Liver (tissue), 9 donors: ENCODE results near the gene GNG2. TPM values are rescaled to one million over a fixed set of nuclear protein-coding genes. Genes with fewer than 3 reads are reported as not detected.

ENCODE experiments used
- DNase-seq: peaks from one replicate; pipeline ENCODE4 v3.0.0-alpha.2; 2017; ENCODE audit warnings: low spot score
- H3K27ac ChIP-seq, 2 donors: one replicate each; pipeline ENCODE4 v1.7.0; 2013; ENCODE audit warnings: inconsistent platforms in 2 of 2, low read length in 2 of 2, control low read depth in 1 of 2, low read depth in 1 of 2, mild to moderate bottlenecking in 1 of 2
- H3K27me3 ChIP-seq, 4 donors: one replicate each; pipeline versions ENCODE4 v1.6.1 to v1.7.0; 2013; ENCODE audit warnings: low read length in 3 of 4, inconsistent platforms in 1 of 4, mild to moderate bottlenecking in 1 of 4, moderate library complexity in 1 of 4; ENCODE audit not compliant: control insufficient read depth in 4 of 4, insufficient read depth in 4 of 4
- H3K36me3 ChIP-seq, 4 donors: one replicate each; pipeline versions ENCODE4 v1.6.1 to v1.7.0; 2013; ENCODE audit warnings: low read length in 3 of 4, mild to moderate bottlenecking in 3 of 4, low read depth in 1 of 4, moderate library complexity in 1 of 4; ENCODE audit not compliant: control insufficient read depth in 4 of 4, insufficient read depth in 3 of 4
- H3K4me1 ChIP-seq, 4 donors: one replicate each; pipeline versions ENCODE4 v1.6.1 to v1.7.0; 2013; ENCODE audit warnings: low read length in 3 of 4, mild to moderate bottlenecking in 3 of 4, moderate library complexity in 1 of 4; ENCODE audit not compliant: control insufficient read depth in 4 of 4, insufficient read depth in 4 of 4
- H3K4me3 ChIP-seq, 3 donors: one replicate each; pipeline versions ENCODE4 v1.6.1 to v1.7.0; 2013; ENCODE audit warnings: low read length in 3 of 3, control low read depth in 1 of 3, low read depth in 1 of 3, mild to moderate bottlenecking in 1 of 3
- H3K9ac ChIP-seq, 2 donors: one replicate each; pipeline ENCODE4 v1.7.0; 2013; ENCODE audit warnings: low read length in 2 of 2, mild to moderate bottlenecking in 2 of 2, moderate library complexity in 2 of 2, control low read depth in 1 of 2, low read depth in 1 of 2
- H3K9me3 ChIP-seq, 4 donors: one replicate each; pipeline versions ENCODE4 v1.6.1 to v1.7.0; 2013; ENCODE audit warnings: low read length in 3 of 4; ENCODE audit not compliant: control insufficient read depth in 4 of 4
- EGR1 ChIP-seq, 2 donors: IDR thresholded peaks; 2 replicates each; pipeline ENCODE4 v1.6.1; 2016 to 2018; ENCODE audit warnings: antibody characterized with exemption in 2 of 2, low read depth in 2 of 2
- FOXA2 ChIP-seq: IDR thresholded peaks from 2 replicates; pipeline ENCODE4 v1.6.1; 2016; ENCODE audit warnings: antibody characterized with exemption
- GABPA ChIP-seq, 2 donors: IDR thresholded peaks in 1 of 2; conservative IDR thresholded peaks in 1 of 2; 2 replicates each; pipeline ENCODE4 v1.6.1; 2016; ENCODE audit warnings: antibody characterized with exemption in 2 of 2, mild to moderate bottlenecking in 1 of 2, moderate library complexity in 1 of 2
- HNF4G ChIP-seq: IDR thresholded peaks from 2 replicates; pipeline ENCODE4 v1.6.1; 2016; ENCODE audit warnings: antibody characterized with exemption
- JUND ChIP-seq, 2 donors: IDR thresholded peaks; 2 replicates each; pipeline ENCODE4 v1.6.1; 2016; ENCODE audit warnings: antibody characterized with exemption in 2 of 2
- MAX ChIP-seq: IDR thresholded peaks from 2 replicates; pipeline ENCODE4 v1.6.1; 2016; ENCODE audit warnings: antibody characterized with exemption
- RAD21 ChIP-seq, 2 donors: IDR thresholded peaks; 2 replicates each; pipeline ENCODE4 v1.6.1; 2016; ENCODE audit warnings: antibody characterized with exemption in 2 of 2, mild to moderate bottlenecking in 2 of 2
- RXRA ChIP-seq, 2 donors: IDR thresholded peaks; 2 replicates each; pipeline ENCODE4 v1.6.1; 2017 to 2018; ENCODE audit warnings: antibody characterized with exemption in 2 of 2, mild to moderate bottlenecking in 1 of 2
- SP1 ChIP-seq: IDR thresholded peaks from 2 replicates; pipeline ENCODE4 v1.6.1; 2018; ENCODE audit warnings: antibody characterized with exemption, mild to moderate bottlenecking
- TAF1 ChIP-seq: conservative IDR thresholded peaks from 2 replicates; pipeline ENCODE4 v1.6.1; 2016; ENCODE audit warnings: antibody characterized with exemption, mild to moderate bottlenecking
- YY1 ChIP-seq: IDR thresholded peaks from 2 replicates; pipeline ENCODE4 v1.6.1; 2016; ENCODE audit warnings: antibody characterized with exemption, mild to moderate bottlenecking
- ZBTB33 ChIP-seq: IDR thresholded peaks from 2 replicates; pipeline ENCODE4 v1.6.1; 2016; ENCODE audit warnings: antibody characterized with exemption
- WGBS: extraction: QIAGEN DNeasy Blood & Tissue Kit; methylation state at CpG from one replicate; pipeline ENCODE4 v1.1.7; 2013; 5-methylcytosine and 5-hydroxymethylcytosine counted together
- polyA plus RNA-seq, 2 donors: library from polyadenylated mRNA; stranded (reverse) in 1 of 2; unstranded in 1 of 2; fragments of 200-250 nt in 1 of 2; fragments of >200 nt in 1 of 2; fragmentation: Nextera tagmentation in 1 of 2; extraction: Ambion mirVana in 1 of 2; gene quantifications; one replicate each; pipeline versions ENCODE4 v1.2.1 to v1.2.3, GENCODE V29; 2013 to 2015
- total RNA-seq, 2 donors: library from RNA; depleted of rRNA; stranded (reverse); fragments of >200 nt; gene quantifications; one replicate each; pipeline ENCODE4 v1.2.3, GENCODE V29; 2014
- TF ChIP-seq, protein P1 (sequence below): IDR thresholded peaks from 2 replicates; pipeline ENCODE4 v1.6.1; 2016; ENCODE audit warnings: antibody characterized with exemption
- TF ChIP-seq, protein P2 (sequence below): IDR thresholded peaks from 2 replicates; pipeline ENCODE4 v1.6.1; 2016; ENCODE audit warnings: antibody characterized with exemption, mild to moderate bottlenecking
- TF ChIP-seq, protein P3 (sequence below): fragments of 150-350 bp; IDR thresholded peaks from 2 replicates; pipeline ENCODE4 v1.5.1; 2017; ENCODE audit warnings: improper control_type of control experiment, low read depth, low read length; ENCODE audit not compliant: missing input control
- donor health status: healthy.
- donor health status: healthy.
- donor health status: healthy.
- donor health status: healthy.
- donor health status: healthy.

Gene GNG2
- total and polyA plus RNA-seq, 4 donors: 3.5 to 11.2 (median 4.4) TPM

- TF ChIP-seq, protein P1, sequence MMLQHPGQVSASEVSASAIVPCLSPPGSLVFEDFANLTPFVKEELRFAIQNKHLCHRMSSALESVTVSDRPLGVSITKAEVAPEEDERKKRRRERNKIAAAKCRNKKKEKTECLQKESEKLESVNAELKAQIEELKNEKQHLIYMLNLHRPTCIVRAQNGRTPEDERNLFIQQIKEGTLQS: no peak
- TF ChIP-seq, protein P2, sequence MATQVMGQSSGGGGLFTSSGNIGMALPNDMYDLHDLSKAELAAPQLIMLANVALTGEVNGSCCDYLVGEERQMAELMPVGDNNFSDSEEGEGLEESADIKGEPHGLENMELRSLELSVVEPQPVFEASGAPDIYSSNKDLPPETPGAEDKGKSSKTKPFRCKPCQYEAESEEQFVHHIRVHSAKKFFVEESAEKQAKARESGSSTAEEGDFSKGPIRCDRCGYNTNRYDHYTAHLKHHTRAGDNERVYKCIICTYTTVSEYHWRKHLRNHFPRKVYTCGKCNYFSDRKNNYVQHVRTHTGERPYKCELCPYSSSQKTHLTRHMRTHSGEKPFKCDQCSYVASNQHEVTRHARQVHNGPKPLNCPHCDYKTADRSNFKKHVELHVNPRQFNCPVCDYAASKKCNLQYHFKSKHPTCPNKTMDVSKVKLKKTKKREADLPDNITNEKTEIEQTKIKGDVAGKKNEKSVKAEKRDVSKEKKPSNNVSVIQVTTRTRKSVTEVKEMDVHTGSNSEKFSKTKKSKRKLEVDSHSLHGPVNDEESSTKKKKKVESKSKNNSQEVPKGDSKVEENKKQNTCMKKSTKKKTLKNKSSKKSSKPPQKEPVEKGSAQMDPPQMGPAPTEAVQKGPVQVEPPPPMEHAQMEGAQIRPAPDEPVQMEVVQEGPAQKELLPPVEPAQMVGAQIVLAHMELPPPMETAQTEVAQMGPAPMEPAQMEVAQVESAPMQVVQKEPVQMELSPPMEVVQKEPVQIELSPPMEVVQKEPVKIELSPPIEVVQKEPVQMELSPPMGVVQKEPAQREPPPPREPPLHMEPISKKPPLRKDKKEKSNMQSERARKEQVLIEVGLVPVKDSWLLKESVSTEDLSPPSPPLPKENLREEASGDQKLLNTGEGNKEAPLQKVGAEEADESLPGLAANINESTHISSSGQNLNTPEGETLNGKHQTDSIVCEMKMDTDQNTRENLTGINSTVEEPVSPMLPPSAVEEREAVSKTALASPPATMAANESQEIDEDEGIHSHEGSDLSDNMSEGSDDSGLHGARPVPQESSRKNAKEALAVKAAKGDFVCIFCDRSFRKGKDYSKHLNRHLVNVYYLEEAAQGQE: no peak
- no peak for TF ChIP-seq ZBTB33
- TF ChIP-seq YY1: no peak
- TF ChIP-seq SP1: no peak
- no peak for TF ChIP-seq RXRA (IDR thresholded peaks at IDR 0.05)
- no peak for TF ChIP-seq JUND (IDR thresholded peaks at IDR 0.05)
- no peak for TF ChIP-seq HNF4G
- TF ChIP-seq FOXA2: no peak
- TF ChIP-seq MAX: no peak
- TF ChIP-seq, protein P3, sequence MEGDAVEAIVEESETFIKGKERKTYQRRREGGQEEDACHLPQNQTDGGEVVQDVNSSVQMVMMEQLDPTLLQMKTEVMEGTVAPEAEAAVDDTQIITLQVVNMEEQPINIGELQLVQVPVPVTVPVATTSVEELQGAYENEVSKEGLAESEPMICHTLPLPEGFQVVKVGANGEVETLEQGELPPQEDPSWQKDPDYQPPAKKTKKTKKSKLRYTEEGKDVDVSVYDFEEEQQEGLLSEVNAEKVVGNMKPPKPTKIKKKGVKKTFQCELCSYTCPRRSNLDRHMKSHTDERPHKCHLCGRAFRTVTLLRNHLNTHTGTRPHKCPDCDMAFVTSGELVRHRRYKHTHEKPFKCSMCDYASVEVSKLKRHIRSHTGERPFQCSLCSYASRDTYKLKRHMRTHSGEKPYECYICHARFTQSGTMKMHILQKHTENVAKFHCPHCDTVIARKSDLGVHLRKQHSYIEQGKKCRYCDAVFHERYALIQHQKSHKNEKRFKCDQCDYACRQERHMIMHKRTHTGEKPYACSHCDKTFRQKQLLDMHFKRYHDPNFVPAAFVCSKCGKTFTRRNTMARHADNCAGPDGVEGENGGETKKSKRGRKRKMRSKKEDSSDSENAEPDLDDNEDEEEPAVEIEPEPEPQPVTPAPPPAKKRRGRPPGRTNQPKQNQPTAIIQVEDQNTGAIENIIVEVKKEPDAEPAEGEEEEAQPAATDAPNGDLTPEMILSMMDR: no peak
- TF ChIP-seq TAF1: no peak
- TF ChIP-seq GABPA (IDR thresholded peaks at IDR 0.05 in 1 of 2, conservative IDR thresholded peaks at IDR 0.05 in 1 of 2): no peak
- TF ChIP-seq EGR1 (IDR thresholded peaks at IDR 0.05; ENCODE audit: low read depth in 2 of 2): no peak
- TF ChIP-seq RAD21 (IDR thresholded peaks at IDR 0.05): no peak
- WGBS: 41% methylated on average over 5 of the region's 5 CpGs
- H3K27ac ChIP-seq: no peak overlapping the region
Observed at GRCh38 chr14:51865953-51866747, 5.7 kb downstream of the GNG2 start.

More at GRCh38 chr14:51865953-51866747, 5.7 kb downstream of the GNG2 start:
- no peak for DNase-seq
- Histone ChIP-seq H3K36me3 (no peaks in the 10 kb centered on the region), H3K27me3 (no peaks in the 10 kb centered on the region), H3K4me3 (no peak overlapping the region), H3K9ac (no peak overlapping the region), H3K9me3 (no peaks in the 10 kb centered on the region), H3K4me1 (peaks cover 0 to 2% (median under 1%) of the 10 kb centered on the region in 4 donors)
